Omental fat pad (tissue), 4 donors: Measurements from ENCODE around the gene DCTN2. TPM values are rescaled to one million over a fixed set of nuclear protein-coding genes. Genes with fewer than 3 reads are reported as not detected.

Experiments
- ATAC-seq: fragments of 150-250 bp; one replicate; pipeline ENCODE4 v1.9.1; 2016; ENCODE audit warnings: mild to moderate bottlenecking, moderate library complexity; ENCODE audit not compliant: low FRiP score
- DNase-seq: peaks from one replicate; pipeline ENCODE4 v3.0.0-alpha.2; 2019; ENCODE audit warnings: low spot score
- CTCF ChIP-seq, 3 donors: fragments of 450-650 bp; IDR thresholded peaks; one replicate each; pipeline ENCODE4 v1.5.1; 2016 to 2017; ENCODE audit warnings: antibody characterized with exemption in 3 of 3, mild to moderate bottlenecking in 3 of 3, moderate library complexity in 2 of 3
- total RNA-seq, 4 donors: library from RNA; depleted of rRNA; stranded (reverse); fragments of >200 nt; gene quantifications; one replicate each; pipeline ENCODE4 v1.1.0, GENCODE V29; 2016

The DCTN2 gene
- total RNA-seq, 4 donors from 2014 or later, result 96.0 to 134 (median 123) TPM

- TF ChIP-seq CTCF (IDR thresholded peaks at IDR 0.05), result no peak
- no peak for DNase-seq
- ATAC-seq, result no peak
These were observed 12.7 kb downstream of the DCTN2 start for GRCh38 chr12:57534250-57534649.

GRCh38 chr12:57533108-57533507, 13.9 kb downstream of the DCTN2 start:
- DNase-seq (no peak), ATAC-seq (no peak)
- TF ChIP-seq CTCF (IDR thresholded peaks at IDR 0.05), result no peak

DNA sequence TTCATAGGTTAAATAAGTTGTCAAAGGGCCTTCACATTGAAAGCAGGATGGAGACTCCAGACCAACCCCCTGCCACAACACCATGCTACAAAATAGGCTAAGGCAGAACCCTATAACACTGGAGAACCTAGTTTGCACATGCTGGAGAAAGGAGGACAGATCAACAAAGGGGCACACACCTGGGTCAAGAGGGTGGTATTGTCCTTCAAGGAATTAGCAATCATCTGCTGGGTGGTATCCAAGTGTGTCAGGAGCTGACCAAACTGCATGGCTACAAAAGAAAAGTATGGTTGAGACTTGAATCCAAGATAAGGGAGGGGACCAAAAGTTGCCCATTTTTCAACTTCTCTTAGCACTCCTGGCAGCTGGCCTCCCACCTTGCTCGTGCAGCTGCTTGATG, 15.2 kb downstream of the DCTN2 start:
- TF ChIP-seq CTCF (IDR thresholded peaks at IDR 0.05), result no peak
- ATAC-seq (no peak), DNase-seq (no peak)

DNA sequence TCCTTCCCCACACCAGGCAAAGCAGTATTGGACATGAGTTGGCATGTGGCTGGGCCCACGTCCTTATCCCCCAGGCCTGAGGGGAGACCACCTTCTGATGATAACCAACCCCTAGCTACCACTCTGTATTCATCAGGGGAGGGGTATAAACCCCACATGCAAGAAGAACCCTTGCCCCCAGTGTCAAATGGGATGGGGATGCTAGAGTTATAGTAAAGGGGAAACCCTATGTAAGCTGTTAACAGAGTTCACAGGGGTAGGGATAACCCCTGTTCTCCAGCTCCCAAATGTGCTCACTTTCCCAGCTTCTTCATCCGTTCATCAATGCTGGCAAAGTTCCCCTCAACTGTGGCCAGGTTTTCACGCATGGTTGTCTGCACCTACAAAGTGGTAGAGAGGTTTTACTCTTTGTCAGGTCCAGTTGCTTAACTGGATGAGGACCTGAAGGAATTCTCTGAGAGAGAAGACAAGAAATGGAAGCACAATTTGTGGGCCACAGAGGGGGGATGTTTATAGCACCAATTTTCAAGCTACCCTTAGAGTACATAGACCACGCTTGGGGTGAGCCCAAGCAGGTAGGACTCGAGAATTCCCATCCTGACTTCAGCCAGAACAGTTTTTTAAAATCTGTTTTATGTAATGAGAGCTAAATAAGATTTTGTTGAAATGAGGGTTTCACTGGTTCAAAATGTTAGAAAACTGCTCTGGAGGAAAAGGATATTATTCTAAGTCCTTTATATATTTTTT, 16.4 kb downstream of the DCTN2 start:
- DNase-seq (no peak), ATAC-seq (no peak)
- TF ChIP-seq CTCF (IDR thresholded peaks at IDR 0.05), result no peak

DNA sequence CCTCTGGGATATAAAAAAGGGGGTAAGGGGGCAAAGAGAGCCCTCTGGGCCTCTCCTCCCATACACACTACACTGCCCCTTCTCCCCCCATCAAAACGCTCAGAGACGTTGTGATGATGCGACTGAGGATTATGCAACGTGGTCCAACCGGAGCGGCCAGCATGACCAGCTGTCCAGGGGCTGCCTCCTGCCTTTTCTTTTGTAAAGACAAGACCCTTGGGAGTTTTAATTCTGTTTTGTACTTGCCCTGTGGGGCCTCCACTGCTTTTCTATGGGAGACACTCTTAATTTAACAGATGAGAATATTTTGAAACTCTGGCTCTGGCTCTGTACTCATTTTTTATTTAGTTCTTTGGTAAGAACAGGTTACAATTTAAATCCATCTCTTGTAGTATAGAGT, 17.2 kb downstream of the DCTN2 start:
- ATAC-seq, result no peak
- no peak for DNase-seq

GRCh38 chr12:57528831-57529555, 18.0 kb downstream of the DCTN2 start:
- ATAC-seq (no peak), DNase-seq (no peak)
- no peak for TF ChIP-seq CTCF (IDR thresholded peaks at IDR 0.05)

More for the DNA sequence above, 17.2 kb downstream of the DCTN2 start:
- TF ChIP-seq CTCF (IDR thresholded peaks at IDR 0.05), result no peak

- no peak for TF ChIP-seq CTCF (IDR thresholded peaks at IDR 0.05)
- ATAC-seq (no peak), DNase-seq (no peak)
These were observed 18.8 kb downstream of the DCTN2 start for GRCh38 chr12:57528176-57528575.
